Tibial nerve (tissue), 4 donors: ENCODE results near the gene CUEDC1. TPM values are rescaled to one million over a fixed set of nuclear protein-coding genes. Genes with fewer than 3 reads are reported as not detected.
A peak's percentile ranks its signal among the peaks of the same experiment; 100 is the strongest.

ENCODE experiments used
- DNase-seq, 2 donors: peaks; one replicate each; pipeline ENCODE4 v3.0.0-alpha.2; 2019; ENCODE audit warnings: low spot score in 2 of 2
- H3K27ac ChIP-seq, 4 donors: fragments of 200-600 bp; sonication (generic) in 3 of 4; one replicate each; pipeline ENCODE4 v1.5.1; 2017 to 2019; ENCODE audit warnings: mild to moderate bottlenecking in 1 of 4
- H3K27me3 ChIP-seq, 2 donors: fragments of 200-600 bp; sonication (generic) in 1 of 2; one replicate each; pipeline versions ENCODE4 v1.5.1 to v1.6.0; 2017 to 2019
- H3K36me3 ChIP-seq, 3 donors: fragments of 200-600 bp; sonication (generic); one replicate each; pipeline ENCODE4 v1.5.1; 2018 to 2019
- H3K4me1 ChIP-seq, 4 donors: fragments of 200-600 bp; sonication (generic) in 3 of 4; one replicate each; pipeline ENCODE4 v1.5.1; 2017 to 2019
- H3K4me3 ChIP-seq, 4 donors: fragments of 200-600 bp; sonication (generic) in 3 of 4; one replicate each; pipeline ENCODE4 v1.5.1; 2017 to 2019; ENCODE audit warnings: mild to moderate bottlenecking in 1 of 4, moderate library complexity in 1 of 4
- H3K9me3 ChIP-seq, 4 donors: fragments of 200-600 bp; sonication (generic) in 3 of 4; one replicate each; pipeline ENCODE4 v1.5.1; 2017 to 2019
- EP300 ChIP-seq, 2 donors: sonication (generic); formaldehyde crosslinking; IDR thresholded peaks; one replicate each; pipeline ENCODE4 v1.6.1; 2017; ENCODE audit warnings: antibody characterized with exemption in 2 of 2, mild to moderate bottlenecking in 1 of 2
- POLR2A ChIP-seq, 2 donors: fragments of 450-650 bp; IDR thresholded peaks; one replicate each; pipeline ENCODE4 v1.6.1; 2017; ENCODE audit warnings: antibody characterized with exemption in 2 of 2, mild to moderate bottlenecking in 2 of 2, moderate library complexity in 2 of 2
- WGBS, 2 donors: methylation state at CpG; one replicate each; pipeline ENCODE4 v1.1.5; 2018; 5-methylcytosine and 5-hydroxymethylcytosine counted together
- total RNA-seq, 4 donors: library from RNA; depleted of rRNA; stranded (reverse); fragments of >200 nt; gene quantifications; one replicate each; pipeline ENCODE4 v1.1.0, GENCODE V29; 2016
- TF ChIP-seq, protein P1 (sequence below), 5 experiments: fragments of 200-600 bp in 3 of 5; fragments of 450-650 bp in 2 of 5; sonication (generic) in 3 of 5; IDR thresholded peaks; one replicate each; pipeline ENCODE4 v1.5.1; 2016 to 2019; ENCODE audit warnings: antibody characterized with exemption in 5 of 5, mild to moderate bottlenecking in 3 of 5, moderate library complexity in 2 of 5

The CUEDC1 gene
- total RNA-seq, 4 donors from 2014 or later: 32.1 to 55.5 (median 38.8) TPM

DNA sequence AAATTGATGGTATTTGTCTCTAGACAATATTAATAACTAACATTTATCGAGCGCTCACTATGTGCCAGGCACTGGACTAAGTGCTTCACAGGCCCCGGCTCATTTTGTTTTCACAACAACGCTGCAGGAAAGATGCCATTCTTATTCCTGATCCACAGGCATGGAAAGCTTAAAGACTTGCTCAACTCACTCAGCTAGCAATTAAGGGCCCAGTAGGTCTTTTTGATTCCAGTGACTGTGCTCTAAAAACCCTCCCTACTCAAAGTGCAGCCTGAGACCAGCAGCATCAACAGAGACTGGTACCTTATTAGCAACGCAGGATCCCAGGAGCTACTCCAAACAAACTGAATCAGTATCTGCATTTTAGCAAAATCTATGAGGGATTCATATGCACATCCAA is 35.3 kb downstream of the CUEDC1 start:
- H3K36me3 ChIP-seq: no peaks in the 10 kb centered on the region
- no peaks in the 10 kb centered on the region for H3K27me3 ChIP-seq
- H3K4me1 ChIP-seq: peaks cover 0 to 80% (median 51%) of the 10 kb centered on the region in 4 donors
- H3K27ac ChIP-seq: peak overlapping the region in 1 of 4 donors; percentile 13
- H3K9me3 ChIP-seq: no peaks in the 10 kb centered on the region
- WGBS, 2 donors: 83 to 87% methylated on average over 5 of the region's 5 CpGs
- no peak for DNase-seq
- TF ChIP-seq POLR2A (IDR thresholded peaks at IDR 0.05): no peak
- TF ChIP-seq, protein P1, sequence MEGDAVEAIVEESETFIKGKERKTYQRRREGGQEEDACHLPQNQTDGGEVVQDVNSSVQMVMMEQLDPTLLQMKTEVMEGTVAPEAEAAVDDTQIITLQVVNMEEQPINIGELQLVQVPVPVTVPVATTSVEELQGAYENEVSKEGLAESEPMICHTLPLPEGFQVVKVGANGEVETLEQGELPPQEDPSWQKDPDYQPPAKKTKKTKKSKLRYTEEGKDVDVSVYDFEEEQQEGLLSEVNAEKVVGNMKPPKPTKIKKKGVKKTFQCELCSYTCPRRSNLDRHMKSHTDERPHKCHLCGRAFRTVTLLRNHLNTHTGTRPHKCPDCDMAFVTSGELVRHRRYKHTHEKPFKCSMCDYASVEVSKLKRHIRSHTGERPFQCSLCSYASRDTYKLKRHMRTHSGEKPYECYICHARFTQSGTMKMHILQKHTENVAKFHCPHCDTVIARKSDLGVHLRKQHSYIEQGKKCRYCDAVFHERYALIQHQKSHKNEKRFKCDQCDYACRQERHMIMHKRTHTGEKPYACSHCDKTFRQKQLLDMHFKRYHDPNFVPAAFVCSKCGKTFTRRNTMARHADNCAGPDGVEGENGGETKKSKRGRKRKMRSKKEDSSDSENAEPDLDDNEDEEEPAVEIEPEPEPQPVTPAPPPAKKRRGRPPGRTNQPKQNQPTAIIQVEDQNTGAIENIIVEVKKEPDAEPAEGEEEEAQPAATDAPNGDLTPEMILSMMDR (IDR thresholded peaks at IDR 0.05): no peak
- TF ChIP-seq EP300 (IDR thresholded peaks at IDR 0.05): no peak
- H3K4me3 ChIP-seq: no peak overlapping the region

GRCh38 chr17:57918017-57918895 is 37.0 kb downstream of the CUEDC1 start:
- no peak for TF ChIP-seq EP300 (IDR thresholded peaks at IDR 0.05)
- TF ChIP-seq, protein P1 (IDR thresholded peaks at IDR 0.05): no peak
- no peak for TF ChIP-seq POLR2A (IDR thresholded peaks at IDR 0.05)
- DNase-seq: no peak
- 44 to 49% methylated on average over 5 of the region's 5 CpGs for WGBS, 2 donors
- H3K9me3 ChIP-seq: no peaks in the 10 kb centered on the region
- no peaks in the 10 kb centered on the region for H3K27me3 ChIP-seq
- peak overlapping the region in 2 of 4 donors; percentile 29 to 74 for H3K27ac ChIP-seq
- H3K4me1 ChIP-seq: peaks cover 0 to 96% (median 65%) of the 10 kb centered on the region in 4 donors
- H3K36me3 ChIP-seq: no peaks in the 10 kb centered on the region
- H3K4me3 ChIP-seq: no peak overlapping the region

DNA sequence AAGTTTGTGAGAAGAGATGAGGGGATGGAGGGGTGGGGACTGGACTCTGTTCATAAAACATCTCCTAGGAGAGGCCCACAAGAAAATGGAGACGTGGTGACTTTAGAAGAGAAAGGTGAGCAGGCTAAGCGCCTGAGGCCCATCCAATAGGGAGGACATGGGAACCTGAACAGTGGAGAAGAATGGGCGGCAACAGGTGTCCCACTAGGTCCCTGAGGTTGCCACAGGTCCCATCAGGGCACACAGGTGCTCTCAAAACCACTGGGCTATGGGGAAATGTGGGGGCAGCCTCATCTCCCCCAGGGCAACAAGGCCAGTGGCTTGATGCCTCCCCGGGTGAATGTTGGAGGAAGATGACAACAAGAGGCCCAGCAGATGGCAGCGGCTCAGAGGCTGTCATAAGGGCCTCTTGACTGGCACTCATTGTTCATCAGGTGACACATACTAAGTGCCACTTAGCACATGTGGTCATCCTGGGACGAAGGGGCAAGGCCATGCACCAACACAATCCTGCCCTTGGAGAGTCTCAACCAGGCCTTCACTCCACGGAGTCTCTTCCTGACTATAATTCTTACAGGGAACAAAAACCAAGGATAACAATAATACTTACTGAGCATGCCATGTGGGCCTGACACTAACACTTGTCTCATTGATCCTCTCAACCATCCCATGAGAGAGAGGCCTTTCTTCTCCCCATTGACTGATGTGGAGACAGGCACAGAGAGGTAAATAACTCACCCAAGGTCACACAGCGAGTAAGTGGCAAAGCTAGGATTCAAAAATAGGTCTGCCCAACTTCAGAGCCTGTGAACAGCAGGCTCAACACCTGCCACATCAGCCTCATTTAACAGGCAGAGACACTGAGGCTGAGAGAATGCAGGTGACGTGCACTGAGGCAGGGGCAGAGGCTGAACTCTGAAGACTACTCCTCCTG is 38.0 kb downstream of the CUEDC1 start:
- 80 to 84% methylated on average over 9 of the region's 9 CpGs for WGBS, 2 donors
- Histone ChIP-seq H3K4me1 (peaks cover 0 to 97% (median 69%) of the 10 kb centered on the region in 4 donors), H3K9me3 (no peaks in the 10 kb centered on the region), H3K27me3 (no peaks in the 10 kb centered on the region), H3K4me3 (no peak overlapping the region), H3K27ac (peak overlapping the region in 3 of 4 donors; percentile 37 to 89 (median 75)), H3K36me3 (no peaks in the 10 kb centered on the region)
- TF ChIP-seq EP300 (IDR thresholded peaks at IDR 0.05) (no peak), POLR2A (IDR thresholded peaks at IDR 0.05) (no peak)
- TF ChIP-seq, protein P1 (IDR thresholded peaks at IDR 0.05): no peak
- no peak for DNase-seq

GRCh38 chr17:57915985-57916757 is 39.0 kb downstream of the CUEDC1 start:
- Histone ChIP-seq H3K27me3 (no peaks in the 10 kb centered on the region), H3K27ac (peak overlapping the region in 3 of 4 donors; percentile 37 to 89 (median 75)), H3K4me1 (peaks cover 0 to 97% (median 64%) of the 10 kb centered on the region in 4 donors), H3K4me3 (no peak overlapping the region), H3K36me3 (no peaks in the 10 kb centered on the region), H3K9me3 (no peaks in the 10 kb centered on the region)
- DNase-seq: no peak
- WGBS, 2 donors: 55 to 56% methylated on average over 16 to 19 of the region's 19 CpGs
- TF ChIP-seq, protein P1 (IDR thresholded peaks at IDR 0.05): no peak
- TF ChIP-seq POLR2A (IDR thresholded peaks at IDR 0.05) (no peak), EP300 (IDR thresholded peaks at IDR 0.05) (no peak)
